GM03348 (cell line): ENCODE measurements around the gene SLC22A3.
"Not testable (repeated sequence)": the region's sequence is repeated elsewhere in the genome, so short reads cannot be mapped to it uniquely, and the experiment has no call there.

ENCODE experiments used
- DNase-seq: peaks from one replicate; pipeline ENCODE4 v3.0.0; 2012; ENCODE audit warnings: low spot score

The SLC22A3 gene

GRCh38 chr6:160374836-160375560 is 26.8 kb downstream of the SLC22A3 start:
- DNase-seq, result no peak

GRCh38 chr6:160375561-160375949 is 27.4 kb downstream of the SLC22A3 start:
- DNase-seq, result no peak

GRCh38 chr6:160376445-160376844 is 28.3 kb downstream of the SLC22A3 start:
- DNase-seq, result no peak

GRCh38 chr6:160378218-160378617 is 30.0 kb downstream of the SLC22A3 start:
- DNase-seq, result no peak

- DNase-seq, result no peak
Observed at GRCh38 chr6:160378882-160379281, 30.7 kb downstream of the SLC22A3 start.

GRCh38 chr6:160379466-160379865 is 31.3 kb downstream of the SLC22A3 start:
- no peak for DNase-seq

- DNase-seq, result no peak
Observed at GRCh38 chr6:160382946-160383345, 34.8 kb downstream of the SLC22A3 start.

- DNase-seq, result no peak
Observed at GRCh38 chr6:160386869-160387530, 38.8 kb downstream of the SLC22A3 start.

- no peak for DNase-seq
Observed at GRCh38 chr6:160387916-160388643, 39.9 kb downstream of the SLC22A3 start.

GRCh38 chr6:160388922-160389321 is 40.7 kb downstream of the SLC22A3 start:
- no peak for DNase-seq

- DNase-seq, result no peak
Observed at GRCh38 chr6:160391419-160392116, 43.4 kb downstream of the SLC22A3 start.

GRCh38 chr6:160393442-160393841 is 45.3 kb downstream of the SLC22A3 start:
- not testable (repeated sequence) for DNase-seq

- no peak for DNase-seq
Observed at GRCh38 chr6:160393891-160394653, 45.9 kb downstream of the SLC22A3 start.

GRCh38 chr6:160394654-160395035 is 46.5 kb downstream of the SLC22A3 start:
- DNase-seq, result no peak

- DNase-seq, result no peak
Observed at GRCh38 chr6:160395187-160395586, 47.0 kb downstream of the SLC22A3 start.

GRCh38 chr6:160396292-160396691 is 48.1 kb downstream of the SLC22A3 start:
- DNase-seq, result no peak

GRCh38 chr6:160398674-160399271 is 50.6 kb downstream of the SLC22A3 start:
- DNase-seq, result no peak

GRCh38 chr6:160400446-160400845 is 52.3 kb downstream of the SLC22A3 start:
- no peak for DNase-seq

GRCh38 chr6:160408528-160408927 is 60.4 kb downstream of the SLC22A3 start:
- no peak for DNase-seq

- no peak for DNase-seq
Observed at GRCh38 chr6:160412993-160413392, 64.8 kb downstream of the SLC22A3 start.

GRCh38 chr6:160417146-160417545 is 69.0 kb downstream of the SLC22A3 start:
- no peak for DNase-seq
